ENCODE data around the gene ADD2.
"Not testable (repeated sequence)": the region's sequence is repeated elsewhere in the genome, so short reads cannot be mapped to it uniquely, and the experiment has no call there.

Gene ADD2

GRCh38 chr2:70767699-70768589 is at the start of gene ADD2:
Gene ADD2, minus strand, starts transcription at chr2:70768200. Its CDS starts 61,792 bp downstream, at chr2:70706408.
- DNase-seq: peak; percentile 62

- no peak for DNase-seq
These were observed 49.4 kb upstream of the ADD2 start for GRCh38 chr2:70817284-70817954.

- DNase-seq: no peak
These were observed 48.7 kb upstream of the ADD2 start for GRCh38 chr2:70816726-70817125.

- DNase-seq: no peak
These were observed 41.3 kb upstream of the ADD2 start for GRCh38 chr2:70808983-70809958.

- DNase-seq: peak; percentile 2
These were observed 39.8 kb upstream of the ADD2 start for GRCh38 chr2:70807828-70808118.

- DNase-seq: peak; percentile 22
These were observed 39.3 kb upstream of the ADD2 start for GRCh38 chr2:70807102-70807827.

GRCh38 chr2:70806620-70807019 is 38.6 kb upstream of the ADD2 start:
- DNase-seq: peak; percentile 7

- peak; percentile 37 for DNase-seq
These were observed 38.0 kb upstream of the ADD2 start for GRCh38 chr2:70806013-70806412.

- DNase-seq: no peak
These were observed 33.7 kb upstream of the ADD2 start for GRCh38 chr2:70801607-70802263.

- no peak for DNase-seq
These were observed 31.7 kb upstream of the ADD2 start for GRCh38 chr2:70799706-70800105.

GRCh38 chr2:70797996-70798395 is 30.0 kb upstream of the ADD2 start:
- not testable (repeated sequence) for DNase-seq

GRCh38 chr2:70797506-70797905 is 29.5 kb upstream of the ADD2 start:
- DNase-seq: no peak

- no peak for DNase-seq
These were observed 28.3 kb upstream of the ADD2 start for GRCh38 chr2:70796262-70796661.

GRCh38 chr2:70795164-70795995 is 27.4 kb upstream of the ADD2 start:
- DNase-seq: no peak

GRCh38 chr2:70793450-70793849 is 25.4 kb upstream of the ADD2 start:
- no peak for DNase-seq

- no peak for DNase-seq
These were observed 22.3 kb upstream of the ADD2 start, which contains the start of gene FIGLA for GRCh38 chr2:70790136-70790828. Gene FIGLA, minus strand, starts transcription at chr2:70790643. Its CDS starts 5 bp downstream, at chr2:70790638.

- DNase-seq: peak; percentile 56
These were observed 21.5 kb upstream of the ADD2 start for GRCh38 chr2:70789304-70790135.

GRCh38 chr2:70785137-70785911 is 17.3 kb upstream of the ADD2 start:
- peak; percentile 74 for DNase-seq
